SH-SY5Y (cell line): Measurements from ENCODE around the gene CDKN2A.

Experiments
- GATA2 ChIP-seq: IDR thresholded peaks from 2 replicates; pipeline ENCODE4 v1.6.1; 2011; ENCODE audit warnings: mild to moderate bottlenecking, low read depth, low read length
- GATA3 ChIP-seq: IDR thresholded peaks from 2 replicates; pipeline ENCODE4 v1.6.1; 2011; ENCODE audit warnings: low read depth, mild to moderate bottlenecking, low read length, moderate library complexity

DNA sequence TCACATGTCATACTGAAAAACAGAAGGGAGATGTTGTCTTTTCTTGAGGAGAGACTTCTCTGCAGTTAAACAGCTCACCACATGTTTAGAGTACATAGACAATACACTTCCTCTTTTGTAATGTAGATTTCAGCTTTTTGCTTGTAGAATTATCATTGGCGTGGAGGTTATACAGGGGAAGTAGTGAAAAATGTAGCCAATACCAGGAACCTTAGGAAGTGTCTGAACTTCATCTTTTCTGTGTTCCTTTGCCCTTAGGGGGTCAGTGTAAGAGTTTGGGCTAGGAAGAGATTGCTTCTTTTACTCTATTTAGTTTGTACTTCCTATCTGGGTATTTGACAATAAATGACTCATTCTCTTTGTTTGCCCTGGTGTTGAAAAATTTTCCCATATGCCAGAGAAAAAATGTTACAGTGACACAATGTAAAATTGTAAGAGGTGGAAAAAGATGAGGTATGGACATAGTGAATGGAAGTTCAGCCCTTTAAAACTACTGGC lies 36.0 kb upstream of the CDKN2A start:
- TF ChIP-seq GATA3 (no peak), GATA2 (no peak)
